Body of pancreas (tissue), 4 donors: Measurements from ENCODE around the gene OTP. TPM values are rescaled to one million over a fixed set of nuclear protein-coding genes. Genes with fewer than 3 reads are reported as not detected.

Experiments used
- ATAC-seq: fragments of 150-250 bp; one replicate; pipeline ENCODE4 v1.9.1; 2016
- DNase-seq, 4 donors: peaks; one replicate each; pipeline ENCODE4 v3.0.0-alpha.2; 2019
- H3K27ac ChIP-seq, 4 donors: fragments of 200-600 bp; sonication (generic); 1 replicate in 3 of 4; 2 replicates in 1 of 4; pipeline versions ENCODE4 v1.5.1 to v1.6.1; 2016 to 2019; ENCODE audit warnings: mild to moderate bottlenecking in 1 of 4, mixed read lengths in 1 of 4, moderate library complexity in 1 of 4
- H3K27me3 ChIP-seq, 2 donors: fragments of 200-600 bp; sonication (generic); one replicate each; pipeline ENCODE4 v1.6.0; 2016; ENCODE audit warnings: mild to moderate bottlenecking in 1 of 2
- H3K36me3 ChIP-seq, 2 donors: fragments of 200-600 bp; sonication (generic); replicated peaks in 1 of 2; 2 replicates each; pipeline ENCODE4 v1.5.1; 2016; ENCODE audit warnings: low read depth in 2 of 2; ENCODE audit not compliant: insufficient read depth in 1 of 2
- H3K4me1 ChIP-seq: fragments of 200-600 bp; sonication (generic); one replicate; pipeline ENCODE4 v1.6.0; 2016
- H3K4me3 ChIP-seq, 2 donors: fragments of 200-600 bp; sonication (generic); 1 replicate in 1 of 2; 2 replicates in 1 of 2; pipeline ENCODE4 v1.5.1; 2016 to 2019
- H3K9me3 ChIP-seq, 3 donors: fragments of 200-600 bp; sonication (generic); 1 replicate in 2 of 3; 2 replicates in 1 of 3; pipeline ENCODE4 v1.5.1; 2016
- CTCF ChIP-seq, 7 experiments: fragments of 450-650 bp in 4 of 7; fragments of 200-600 bp in 3 of 7; sonication (generic) in 3 of 7; IDR thresholded peaks; one replicate each; pipeline ENCODE4 v1.5.1; 2016 to 2019; ENCODE audit warnings: antibody characterized with exemption in 7 of 7
- POLR2A ChIP-seq, 3 donors: fragments of 450-650 bp; IDR thresholded peaks; one replicate each; pipeline ENCODE4 v1.6.1; 2016; ENCODE audit warnings: antibody characterized with exemption in 3 of 3, mild to moderate bottlenecking in 2 of 3
- WGBS, 2 donors: methylation state at CpG; one replicate each; pipeline ENCODE4 v1.1.5; 2017; 5-methylcytosine and 5-hydroxymethylcytosine counted together
- intact Hi-C: fragments of 100-400 bp; cut with DNase I; formaldehyde crosslinking; loops from one replicate; pipeline ENCODE4 v1.15.1; 2023
- total RNA-seq, 2 donors: library from RNA; depleted of rRNA; stranded (reverse); fragments of >200 nt; gene quantifications; one replicate each; pipeline ENCODE4 v1.1.0, GENCODE V29; 2016

OTP gene
- total RNA-seq, 2 donors from 2014 or later: not detected

- Histone ChIP-seq H3K36me3 (no peaks in the 10 kb centered on the region), H3K27ac (no peak overlapping the region), H3K9me3 (peaks cover 0 to 4% (median 0%) of the 10 kb centered on the region in 3 donors), H3K4me1 (peaks cover 20% of the 10 kb centered on the region), H3K27me3 (peaks cover 11 to 88% of the 10 kb centered on the region in 2 donors), H3K4me3 (no peak overlapping the region)
- no peak for ATAC-seq
- WGBS, 2 donors: 10 to 20% methylated on average over 22 to 30 of the region's 30 CpGs
- DNase-seq: no peak
- TF ChIP-seq CTCF (IDR thresholded peaks at IDR 0.05) (no peak), POLR2A (IDR thresholded peaks at IDR 0.05) (no peak)
- intact Hi-C loops: no loop called here
Measured at GRCh38 chr5:77635917-77636640, 2.4 kb downstream of the OTP start.

- no peak for DNase-seq
- no peak overlapping the region for H3K27ac ChIP-seq
- H3K36me3 ChIP-seq: no peaks in the 10 kb centered on the region
- TF ChIP-seq CTCF (IDR thresholded peaks at IDR 0.05): no peak
- TF ChIP-seq POLR2A (IDR thresholded peaks at IDR 0.05): no peak
- 16 to 24% methylated on average over 11 of the region's 11 CpGs for WGBS, 2 donors
- H3K27me3 ChIP-seq: peaks cover 11 to 86% of the 10 kb centered on the region in 2 donors
- intact Hi-C loops: no loop called here
- peaks cover 28% of the 10 kb centered on the region for H3K4me1 ChIP-seq
- H3K9me3 ChIP-seq: no peaks in the 10 kb centered on the region
- no peak overlapping the region for H3K4me3 ChIP-seq
- no peak for ATAC-seq
Measured at GRCh38 chr5:77635067-77635916, 3.2 kb downstream of the OTP start.

- H3K27ac ChIP-seq: no peak overlapping the region
- peaks cover 6 to 82% of the 10 kb centered on the region in 2 donors for H3K27me3 ChIP-seq
- no peak for DNase-seq
- no peak overlapping the region for H3K4me3 ChIP-seq
- H3K36me3 ChIP-seq: no peaks in the 10 kb centered on the region
- TF ChIP-seq CTCF (IDR thresholded peaks at IDR 0.05): no peak
- TF ChIP-seq POLR2A (IDR thresholded peaks at IDR 0.05): no peak
- peaks cover 35% of the 10 kb centered on the region for H3K4me1 ChIP-seq
- no peaks in the 10 kb centered on the region for H3K9me3 ChIP-seq
- 10 to 12% methylated on average over 5 of the region's 5 CpGs for whole genome bisulfite sequencing, 2 donors
- intact Hi-C loops: no loop called here
- ATAC-seq: no peak
Measured at GRCh38 chr5:77633709-77634108, 4.8 kb downstream of the OTP start.

- H3K27ac ChIP-seq: no peak overlapping the region
- no peaks in the 10 kb centered on the region for H3K36me3 ChIP-seq
- DNase-seq (no peak), ATAC-seq (no peak)
- H3K27me3 ChIP-seq: peaks cover 5 to 80% of the 10 kb centered on the region in 2 donors
- intact Hi-C loops: no loop called here
- no peak for TF ChIP-seq CTCF (IDR thresholded peaks at IDR 0.05)
- TF ChIP-seq POLR2A (IDR thresholded peaks at IDR 0.05): no peak
- 21 to 25% methylated on average over 8 of the region's 8 CpGs for WGBS, 2 donors
- H3K4me1 ChIP-seq: peaks cover 33% of the 10 kb centered on the region
- no peaks in the 10 kb centered on the region for H3K9me3 ChIP-seq
- H3K4me3 ChIP-seq: no peak overlapping the region
Measured at GRCh38 chr5:77633207-77633675, 5.3 kb downstream of the OTP start.
